Panc1 (cell line): ENCODE measurements around the gene GSTM3. TPM values are rescaled to one million over a fixed set of nuclear protein-coding genes. Genes with fewer than 3 reads are reported as not detected.

ENCODE experiments used
- ATAC-seq: fragments of 200-7000 bp; cut with Tn5 transposase; 2 replicates; pipeline ENCODE4 v1.9.1; 2020; ENCODE audit warnings: mild to moderate bottlenecking, moderate library complexity
- BruUV-seq: library from RNA; stranded (reverse); fragments of 400-500 nt; replicated peaks from 2 replicates; lab custom pipeline; 2021; lab: Mats Ljungman, UMichigan
- CTCF ChIA-PET: fragments of 300-600 bp; sonication (Branson Sonifier 250); formaldehyde crosslinking; loops from one replicate; lab custom pipeline; 2022; ENCODE audit warnings: antibody characterized with exemption; lab: Charles Lee
- POLR2A ChIA-PET: fragments of 300-600 bp; sonication (Branson Sonifier 250); formaldehyde crosslinking; loops from one replicate; lab custom pipeline; 2022; ENCODE audit warnings: antibody characterized with exemption; lab: Charles Lee
- DNase-seq: peaks from one replicate; pipeline ENCODE4 v3.0.0-alpha.2; 2010; ENCODE audit warnings: low read depth, low spot score
- H3K27ac ChIP-seq: 2 replicates; pipeline ENCODE4 v1.5.1; 2011; ENCODE audit warnings: mild to moderate bottlenecking, low read length, inconsistent platforms
- H3K27me3 ChIP-seq: fragments of 200-500 bp; sonication (Bioruptor generic); 2 replicates; pipeline ENCODE4 v1.6.0; 2014; ENCODE audit warnings: low read length, inconsistent platforms; ENCODE audit not compliant: control insufficient read depth, insufficient read depth
- H3K36me3 ChIP-seq: fragments of 200-500 bp; sonication (Bioruptor generic); 2 replicates; pipeline ENCODE4 v1.5.1; 2014; ENCODE audit warnings: inconsistent platforms, mild to moderate bottlenecking, low read length, moderate library complexity; ENCODE audit not compliant: control insufficient read depth, insufficient read depth
- H3K4me1 ChIP-seq: 2 replicates; pipeline ENCODE4 v1.5.1; 2011; ENCODE audit warnings: inconsistent platforms, mild to moderate bottlenecking, low read length, moderate library complexity; ENCODE audit not compliant: control insufficient read depth, insufficient read depth
- H3K4me3 ChIP-seq, 2 experiments: 2 replicates each; pipeline ENCODE4 v1.5.1; 2011 to 2012; ENCODE audit warnings: low read depth in 2 of 2, low read length in 2 of 2, mild to moderate bottlenecking in 2 of 2, inconsistent platforms in 1 of 2, moderate library complexity in 1 of 2
- H3K9me3 ChIP-seq: fragments of 200-500 bp; sonication (Bioruptor generic); 2 replicates; pipeline ENCODE4 v1.5.1; 2014; ENCODE audit warnings: low read depth, mild to moderate bottlenecking, inconsistent platforms, low read length, moderate library complexity; ENCODE audit not compliant: control insufficient read depth, insufficient read depth
- CTCF ChIP-seq: fragments of 450-650 bp; IDR thresholded peaks from 2 replicates; pipeline ENCODE4 v1.5.1; 2017; ENCODE audit warnings: mild to moderate bottlenecking
- POLR2AphosphoS5 ChIP-seq: IDR thresholded peaks from 2 replicates; pipeline ENCODE4 v1.6.1; 2012; ENCODE audit warnings: mild to moderate bottlenecking, low read depth, low read length, moderate library complexity
- REST ChIP-seq, 2 experiments: IDR thresholded peaks; 2 replicates each; pipeline ENCODE4 v1.6.1; 2011 to 2012; ENCODE audit warnings: low read depth in 2 of 2, control low read depth in 1 of 2, low read length in 1 of 2, mild to moderate bottlenecking in 1 of 2, moderate library complexity in 1 of 2; ENCODE audit not compliant: insufficient read depth in 1 of 2
- SIN3A ChIP-seq: IDR thresholded peaks from 2 replicates; pipeline ENCODE4 v1.6.1; 2012; ENCODE audit warnings: low read depth, mild to moderate bottlenecking, low read length, moderate library complexity, borderline replicate concordance; ENCODE audit not compliant: insufficient read depth
- TCF7L2 ChIP-seq: IDR thresholded peaks from 2 replicates; pipeline ENCODE4 v1.6.1; 2011; ENCODE audit warnings: mild to moderate bottlenecking, low read depth, low read length, inconsistent platforms
- in situ Hi-C: cut with HindIII; loops from 2 replicates; pipeline ENCODE4 v1.10.0; 2016; ENCODE audit warnings: low sequenced_read_pairs, low pct_unique_long_range_greater_than_20kb
- intact Hi-C: fragments of 100-400 bp; cut with micrococcal nuclease; formaldehyde crosslinking; loops from one replicate; pipeline ENCODE4 v1.10.0; 2022; ENCODE audit not compliant: unreplicated experiment
- total RNA-seq: library from RNA; stranded (reverse); gene quantifications from one replicate; pipeline ENCODE4 v1.2.1, GENCODE V29; 2021; ENCODE audit not compliant: unreplicated experiment

The GSTM3 gene
- total RNA-seq, 1 experiment from 2014 or later = 93.1 TPM

DNA sequence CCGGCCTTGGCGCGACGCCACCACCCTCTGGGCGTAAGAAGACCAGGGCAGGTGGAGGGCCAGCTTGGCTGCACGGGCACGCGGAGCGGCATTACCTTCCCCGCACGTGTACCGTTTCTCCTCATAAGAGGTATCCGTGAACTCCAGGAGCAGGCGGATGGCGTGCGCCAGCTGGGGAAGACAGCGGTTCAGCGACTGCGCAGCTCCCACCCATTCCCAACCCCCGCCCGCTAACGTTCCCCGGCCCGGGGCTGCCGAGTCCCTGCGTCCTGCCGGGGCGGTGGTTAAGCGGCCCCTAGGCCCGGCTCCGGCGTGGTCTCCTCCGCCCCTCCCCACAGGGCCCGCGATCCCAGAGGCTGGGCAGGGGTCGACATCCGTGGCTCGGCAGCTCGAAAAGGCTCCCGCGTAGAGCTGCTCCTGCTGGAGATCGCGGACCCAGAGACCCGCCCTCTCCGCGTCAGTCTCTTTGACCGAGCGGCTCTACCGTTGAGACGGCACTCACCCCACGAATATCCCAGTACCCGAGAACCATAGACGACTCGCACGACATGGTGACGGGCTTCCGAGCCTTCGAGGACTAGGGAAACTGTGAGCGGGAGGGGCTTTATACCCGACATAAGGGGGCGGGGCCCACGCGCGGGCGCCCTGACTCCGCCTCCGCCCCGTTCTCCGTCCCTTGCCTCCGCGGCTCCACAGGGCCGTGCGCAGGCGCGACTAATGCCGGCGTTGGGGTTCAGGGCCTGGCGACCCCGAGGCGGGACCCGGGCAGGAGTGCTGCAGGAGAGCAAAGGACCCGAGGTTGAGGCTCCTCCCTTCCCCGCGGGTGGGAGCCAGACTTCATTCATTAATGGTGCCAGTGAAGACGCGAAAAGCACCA, 862 bp downstream of the GSTM3 start:
- Histone ChIP-seq H3K27me3 (no peaks in the 10 kb centered on the region), H3K4me3 (peak overlapping the region; percentile 73 to 75), H3K9me3 (no peaks in the 10 kb centered on the region), H3K4me1 (peaks cover 3% of the 10 kb centered on the region; the same call in 1 of the 2 replicates), H3K27ac (peak overlapping the region; percentile 76), H3K36me3 (no peaks in the 10 kb centered on the region)
- ATAC-seq = peak; percentile 96
- BruUV-seq = no TSS peak
- DNase-seq = no peak
- CTCF ChIA-PET = no interaction called here
- in situ Hi-C loops (no loop called here), intact Hi-C loops (no loop called here)
- POLR2A ChIA-PET = interaction anchor here (0.7 kb wide), 1 partner anchor 113 kb away, joined by 3 read pairs; no protein-coding TSS in a partner anchor
- no peak for TF ChIP-seq REST (IDR thresholded peaks at IDR 0.05; ENCODE audit: insufficient read depth in 1 of 2, low read depth in 2 of 2, low read length in 1 of 2)
- TF ChIP-seq CTCF = no peak
- no peak for TF ChIP-seq SIN3A
- TF ChIP-seq POLR2AphosphoS5 = peak; percentile 73
- no peak for TF ChIP-seq TCF7L2

GRCh38 chr1:109733236-109733870, 7.5 kb downstream of the GSTM3 start:
- POLR2A ChIA-PET = no interaction called here
- BruUV-seq = no TSS peak
- Histone ChIP-seq H3K4me1 (peaks cover 3% of the 10 kb centered on the region; the same call in 1 of the 2 replicates), H3K4me3 (no peak overlapping the region), H3K36me3 (no peaks in the 10 kb centered on the region), H3K9me3 (no peaks in the 10 kb centered on the region), H3K27ac (no peak overlapping the region), H3K27me3 (no peaks in the 10 kb centered on the region)
- intact Hi-C loops (no loop called here), in situ Hi-C loops (no loop called here)
- CTCF ChIA-PET = no interaction called here
- ATAC-seq (no peak), DNase-seq (no peak)
- no peak for TF ChIP-seq REST (IDR thresholded peaks at IDR 0.05; ENCODE audit: insufficient read depth in 1 of 2, low read depth in 2 of 2, low read length in 1 of 2)
- TF ChIP-seq POLR2AphosphoS5 = no peak
- no peak for TF ChIP-seq SIN3A
- TF ChIP-seq CTCF = no peak
- TF ChIP-seq TCF7L2 = 0 out of 2 replicates have a peak, but pooled peaks have one; percentile 9
